GM18508 (cell line): ENCODE results near the gene ZNF532.

ENCODE experiments used
- ATAC-seq: cut with Tn5 transposase; IDR thresholded peaks from one replicate; pipeline ENCODE4 v1.9.1; 2021; ENCODE audit warnings: moderate number of reproducible peaks; ENCODE audit not compliant: insufficient read depth, unreplicated experiment

ZNF532 gene

DNA sequence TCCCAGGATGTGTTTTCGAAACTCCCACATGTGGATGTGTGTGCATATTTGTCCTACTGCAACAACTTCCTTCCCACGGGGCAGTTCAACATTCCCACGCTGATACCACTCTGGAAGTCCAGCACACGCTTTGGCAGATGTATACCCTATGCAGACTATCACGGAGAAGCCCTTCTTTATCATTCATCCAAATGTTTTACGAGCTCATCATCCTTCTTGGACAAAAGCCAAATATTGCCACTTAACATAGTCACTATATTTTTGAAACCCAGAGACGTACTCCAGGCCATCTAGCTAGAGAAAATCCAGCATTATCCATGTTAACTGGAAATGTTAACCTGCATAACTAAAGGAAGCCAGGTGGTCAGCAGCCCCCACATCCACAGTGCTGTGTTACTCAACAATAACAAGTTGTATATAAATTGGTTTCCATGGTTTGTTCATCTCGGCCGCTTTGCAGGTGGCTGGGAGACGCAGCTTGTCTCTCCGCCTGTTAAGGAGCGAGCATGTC is 131.5 kb downstream of the ZNF532 start:
- no peak for ATAC-seq

DNA sequence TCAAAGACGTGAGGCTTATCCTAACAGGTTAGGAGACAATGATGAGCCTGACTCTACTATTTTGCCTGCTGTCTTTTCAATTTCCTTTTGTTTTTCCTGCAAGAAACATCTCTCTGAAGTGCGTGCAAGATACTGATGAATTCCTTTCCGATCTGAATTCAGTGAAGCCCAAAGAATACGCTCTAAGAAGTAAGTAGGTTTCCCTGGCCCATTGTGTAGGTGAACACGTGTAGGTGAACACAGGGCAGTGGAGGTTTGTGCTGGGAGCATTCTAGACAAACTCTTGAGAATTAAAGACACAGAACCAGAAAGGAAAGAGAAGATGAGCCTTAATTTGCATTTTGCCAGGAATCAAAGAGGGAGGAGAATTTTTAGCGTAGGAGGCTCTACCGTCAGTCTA is 132.0 kb downstream of the ZNF532 start:
- ATAC-seq = no peak

- ATAC-seq = no peak
These were observed 133.2 kb downstream of the ZNF532 start for GRCh38 chr18:58997811-58998337.

DNA sequence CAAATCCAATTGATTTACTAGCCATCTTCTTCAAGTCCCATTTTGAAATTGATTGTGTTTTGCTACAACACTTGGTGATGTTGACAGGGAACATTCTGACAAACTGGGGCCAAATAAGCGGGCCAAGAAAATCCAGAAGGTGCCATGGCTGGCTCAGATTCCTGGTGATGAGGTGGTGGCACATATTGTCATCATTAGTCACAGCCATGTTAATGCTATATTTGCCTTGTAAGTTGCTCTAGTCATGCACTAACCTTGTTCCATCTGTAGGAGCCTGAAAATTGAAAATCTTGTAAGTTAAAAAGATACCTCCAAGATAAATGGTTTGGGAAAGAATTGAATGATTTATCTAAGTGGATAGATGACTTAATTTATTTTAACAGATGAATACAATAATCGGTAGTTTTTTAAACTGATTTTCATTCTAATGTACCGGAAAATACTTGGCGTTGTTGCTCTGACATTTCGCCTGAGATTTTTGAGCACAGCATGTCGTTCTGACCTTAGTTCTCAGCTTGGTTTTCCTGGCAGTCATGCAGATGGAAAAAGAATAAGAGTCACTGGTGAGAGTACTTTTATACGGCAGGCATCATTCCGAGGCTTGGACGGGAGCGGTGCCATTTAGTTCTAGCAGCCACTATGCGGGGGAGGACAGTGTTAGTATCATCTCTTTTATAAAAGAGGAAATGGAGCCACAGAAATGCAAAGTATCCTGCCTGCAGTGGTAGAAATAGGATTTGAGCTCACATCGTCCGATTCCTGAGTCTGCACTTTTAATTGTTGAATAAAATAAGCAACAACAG is 133.9 kb downstream of the ZNF532 start:
- ATAC-seq = no peak

DNA sequence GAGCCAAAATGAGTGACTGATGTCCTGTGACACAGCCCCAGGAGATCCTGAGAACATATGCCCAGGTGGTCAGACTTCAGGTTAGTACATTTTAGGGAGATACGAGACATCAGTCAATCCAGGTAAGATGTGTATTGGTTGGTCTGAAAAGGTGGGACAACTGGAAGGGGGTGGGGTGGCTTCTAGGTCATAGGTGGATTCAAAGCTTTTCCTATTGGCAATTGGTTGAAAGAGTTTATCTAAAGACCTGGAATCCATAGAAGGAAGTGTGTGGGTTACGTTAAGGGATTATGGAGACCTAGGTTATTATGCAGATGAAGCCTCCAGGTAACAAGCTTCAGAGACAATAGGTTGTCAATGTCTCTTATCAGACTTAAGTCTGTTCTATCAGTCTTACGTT is 136.5 kb downstream of the ZNF532 start:
- ATAC-seq = no peak

GRCh38 chr18:59001721-59002120 is 137.0 kb downstream of the ZNF532 start:
- ATAC-seq = no peak

DNA sequence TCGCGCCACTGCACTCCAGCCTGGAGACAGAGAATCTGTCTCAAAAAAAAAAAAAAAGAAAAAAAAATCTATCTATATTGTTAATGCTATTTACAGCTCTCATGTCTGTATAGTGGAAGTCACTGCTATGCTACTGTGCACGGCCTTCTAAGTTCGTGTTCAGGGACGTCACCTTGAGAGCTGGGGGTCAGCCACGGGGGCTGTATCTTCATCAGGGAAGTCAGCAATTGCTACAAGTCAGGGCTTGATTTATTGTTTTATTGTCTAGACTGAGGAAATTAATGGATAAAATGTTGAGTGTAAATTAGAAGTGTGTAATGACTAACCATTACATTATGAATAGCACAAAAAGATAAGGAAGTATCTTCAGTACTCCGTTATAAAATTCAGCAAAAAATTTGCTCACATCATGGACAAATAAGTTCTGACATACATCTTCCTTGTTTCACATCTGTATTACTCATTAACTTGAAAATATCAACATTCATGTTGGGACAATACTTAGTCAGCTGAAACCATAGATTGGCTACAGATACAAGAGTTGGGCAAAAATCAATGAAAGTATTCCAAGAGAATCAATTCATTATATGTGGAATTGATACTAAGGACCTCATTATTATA is 138.4 kb downstream of the ZNF532 start:
- no peak for ATAC-seq

GRCh38 chr18:59005262-59005661 is 140.6 kb downstream of the ZNF532 start:
- ATAC-seq = no peak

- no peak for ATAC-seq
These were observed 141.9 kb downstream of the ZNF532 start for GRCh38 chr18:59006461-59007067.

DNA sequence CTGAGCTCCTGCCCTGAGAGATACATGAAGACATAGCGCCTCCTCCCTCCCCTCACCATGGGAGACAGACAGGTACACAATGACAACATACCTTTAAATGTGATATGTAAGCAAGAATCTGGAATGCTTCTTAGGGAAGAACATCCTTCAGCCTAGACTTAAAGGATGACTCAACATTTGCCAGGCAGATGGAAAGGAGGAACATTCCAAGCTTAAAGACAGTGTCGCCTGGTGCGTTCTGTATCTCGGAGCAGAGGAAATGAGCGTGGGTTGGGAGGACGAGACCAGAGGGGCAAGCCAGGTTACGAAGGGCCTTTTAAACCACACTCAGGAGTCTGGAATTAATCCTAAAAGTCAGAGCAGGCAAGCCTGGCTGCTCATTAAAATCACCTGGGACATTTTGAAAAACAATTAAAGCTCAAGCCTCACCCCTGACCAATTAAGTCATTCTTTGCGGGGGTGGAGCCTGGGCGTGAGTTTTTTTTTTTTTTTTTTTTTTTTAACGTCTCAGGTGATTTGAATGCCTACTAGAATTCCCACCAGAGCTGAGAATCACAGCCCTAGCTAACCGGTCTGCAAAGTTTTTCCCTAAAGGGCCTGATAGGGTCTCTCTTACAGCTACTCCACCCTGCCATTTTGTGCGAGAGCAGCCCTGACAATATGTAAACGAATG is 143.8 kb downstream of the ZNF532 start:
- no peak for ATAC-seq

GRCh38 chr18:59009846-59010245 is 145.2 kb downstream of the ZNF532 start:
- ATAC-seq = no peak

- ATAC-seq = no peak
These were observed 146.6 kb downstream of the ZNF532 start for GRCh38 chr18:59011289-59011688.

GRCh38 chr18:59011786-59012185 is 147.1 kb downstream of the ZNF532 start:
- no peak for ATAC-seq

- ATAC-seq = no peak
These were observed 148.4 kb downstream of the ZNF532 start for GRCh38 chr18:59012815-59013705.

- no peak for ATAC-seq
These were observed 149.1 kb downstream of the ZNF532 start for GRCh38 chr18:59013744-59014143.

- no peak for ATAC-seq
These were observed 151.0 kb downstream of the ZNF532 start for GRCh38 chr18:59015531-59016152.

DNA sequence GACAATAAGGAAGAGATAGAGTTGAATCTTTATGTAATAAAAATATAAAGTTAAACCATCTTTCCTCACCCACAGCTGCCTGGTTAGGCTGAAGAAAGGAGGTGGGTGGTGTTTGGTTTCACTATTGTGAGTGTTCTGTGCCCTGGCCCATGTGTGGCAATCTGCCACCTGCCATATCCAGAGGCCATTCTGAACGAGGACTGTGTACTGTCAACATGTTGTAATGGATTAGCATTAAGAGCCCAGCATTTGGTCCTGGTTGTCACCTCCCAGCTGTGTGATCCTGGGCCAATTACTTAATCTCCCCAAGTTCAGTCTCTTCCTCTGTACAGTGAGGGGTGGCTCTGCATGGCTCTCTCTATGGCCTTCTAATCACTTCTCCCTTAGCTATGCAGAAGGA is 156.8 kb downstream of the ZNF532 start:
- no peak for ATAC-seq

DNA sequence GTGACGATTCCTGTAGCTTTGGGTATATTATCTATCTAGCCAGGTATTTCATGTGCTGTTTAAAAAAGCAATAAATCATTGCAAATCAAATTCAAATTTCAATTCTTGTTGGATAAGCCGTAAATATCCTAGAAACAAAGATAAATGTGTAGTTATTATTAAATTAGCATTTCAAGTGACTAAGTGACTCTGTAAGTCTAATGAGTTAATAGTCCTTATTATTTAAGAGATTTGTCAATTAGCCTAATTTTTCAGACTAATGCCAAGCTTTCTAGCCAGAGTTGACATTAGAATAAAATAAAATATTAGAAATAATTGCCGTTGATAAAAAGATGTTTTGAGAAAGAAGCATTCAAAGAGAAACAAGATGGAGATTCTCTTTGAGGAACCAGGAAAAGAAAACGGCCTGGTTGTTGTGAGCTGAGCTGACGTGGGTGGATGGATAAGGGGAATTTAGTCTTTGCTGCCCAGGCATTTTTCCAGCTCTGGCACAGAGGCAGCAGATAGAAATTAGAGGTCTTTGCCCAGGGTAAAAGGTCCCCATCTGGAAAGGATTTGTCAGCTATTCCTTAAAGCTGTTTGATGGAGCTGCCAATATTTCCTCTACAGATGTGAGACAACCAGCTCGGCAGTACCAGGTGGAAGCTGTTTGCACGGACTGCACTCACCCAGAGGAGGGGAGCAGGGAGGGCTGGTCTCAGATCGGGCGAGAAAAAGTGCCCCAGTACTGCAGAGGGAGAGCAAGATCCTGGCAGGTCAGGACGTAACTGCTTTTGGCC is 157.7 kb downstream of the ZNF532 start:
- no peak for ATAC-seq
